Lower leg skin (tissue), 3 donors: ENCODE data around the gene JUNB.

Source experiments
- CTCF ChIP-seq, 3 donors: fragments of 450-650 bp; IDR thresholded peaks; one replicate each; pipeline ENCODE4 v1.5.1; 2016; ENCODE audit warnings: antibody characterized with exemption in 3 of 3, mild to moderate bottlenecking in 3 of 3, moderate library complexity in 2 of 3
- POLR2A ChIP-seq, 2 donors: fragments of 450-650 bp; IDR thresholded peaks; one replicate each; pipeline ENCODE4 v1.6.1; 2016 to 2017; ENCODE audit warnings: antibody characterized with exemption in 2 of 2, mild to moderate bottlenecking in 1 of 2, moderate library complexity in 1 of 2

GRCh38 chr19:12788682-12789097 lies 2.6 kb upstream of the JUNB start:
- TF ChIP-seq CTCF (IDR thresholded peaks at IDR 0.05), result no peak
- TF ChIP-seq POLR2A (IDR thresholded peaks at IDR 0.05), result no peak
